HEK293 (cell line): ENCODE results near the gene FBXW11.
A peak's percentile ranks its signal among the peaks of the same experiment; 100 is the strongest.

Experiments used
- BCL11A ChIP-seq: fragments of 450-650 bp; formaldehyde crosslinking; IDR thresholded peaks from 2 replicates; pipeline ENCODE4 v1.5.1; 2016; ENCODE audit warnings: low read depth, missing biosample characterization, missing genetic modification characterization
- GLI2 ChIP-seq: fragments of 450-650 bp; formaldehyde crosslinking; IDR thresholded peaks from 2 replicates; pipeline ENCODE4; 2017; ENCODE audit warnings: missing biosample characterization, missing genetic modification characterization, low read depth, borderline replicate concordance
- GLI4 ChIP-seq: fragments of 450-650 bp; formaldehyde crosslinking; IDR thresholded peaks from 2 replicates; pipeline ENCODE4 v1.5.1; 2016; ENCODE audit warnings: missing biosample characterization, missing genetic modification characterization
- HIC1 ChIP-seq: fragments of 450-650 bp; formaldehyde crosslinking; IDR thresholded peaks from 2 replicates; pipeline ENCODE4 v1.5.1; 2016; ENCODE audit warnings: missing biosample characterization, missing genetic modification characterization
- SP7 ChIP-seq: fragments of 450-650 bp; formaldehyde crosslinking; IDR thresholded peaks from 2 replicates; pipeline ENCODE4 v1.5.1; 2016; ENCODE audit warnings: missing biosample characterization, missing genetic modification characterization
- ZBTB1 ChIP-seq: fragments of 450-650 bp; formaldehyde crosslinking; IDR thresholded peaks from 2 replicates; pipeline ENCODE4 v1.5.1; 2016; ENCODE audit warnings: missing biosample characterization, missing genetic modification characterization
- ZBTB49 ChIP-seq: fragments of 450-650 bp; formaldehyde crosslinking; IDR thresholded peaks from 2 replicates; pipeline ENCODE4 v1.5.1; 2016; ENCODE audit warnings: missing biosample characterization, missing genetic modification characterization, low read depth
- ZBTB7A ChIP-seq: fragments of 450-650 bp; formaldehyde crosslinking; IDR thresholded peaks from 2 replicates; pipeline ENCODE4 v1.5.1; 2016; ENCODE audit warnings: low read depth, missing biosample characterization, missing genetic modification characterization
- ZNF133 ChIP-seq: fragments of 450-650 bp; formaldehyde crosslinking; IDR thresholded peaks from 2 replicates; pipeline ENCODE4 v1.5.1; 2016; ENCODE audit warnings: missing biosample characterization, missing genetic modification characterization
- ZNF19 ChIP-seq: fragments of 450-650 bp; formaldehyde crosslinking; IDR thresholded peaks from 2 replicates; pipeline ENCODE4; 2016; ENCODE audit warnings: missing biosample characterization, missing genetic modification characterization, low read depth
- ZNF2 ChIP-seq: fragments of 450-650 bp; formaldehyde crosslinking; IDR thresholded peaks from 2 replicates; pipeline ENCODE4 v1.5.1; 2016; ENCODE audit warnings: missing biosample characterization, missing genetic modification characterization
- ZNF221 ChIP-seq: fragments of 450-650 bp; formaldehyde crosslinking; IDR thresholded peaks from 2 replicates; pipeline ENCODE4 v1.5.1; 2017; ENCODE audit warnings: missing biosample characterization, missing genetic modification characterization, borderline replicate concordance
- ZNF239 ChIP-seq: fragments of 450-650 bp; formaldehyde crosslinking; IDR thresholded peaks from 2 replicates; pipeline ENCODE4 v1.5.1; 2016; ENCODE audit warnings: missing biosample characterization, missing genetic modification characterization
- ZNF280C ChIP-seq: fragments of 450-650 bp; formaldehyde crosslinking; IDR thresholded peaks from 2 replicates; pipeline ENCODE4 v1.5.1; 2016; ENCODE audit warnings: missing biosample characterization, missing genetic modification characterization
- ZNF292 ChIP-seq: fragments of 450-650 bp; formaldehyde crosslinking; IDR thresholded peaks from 2 replicates; pipeline ENCODE4 v1.5.1; 2016; ENCODE audit warnings: low read depth, missing biosample characterization, missing genetic modification characterization, borderline replicate concordance
- ZNF335 ChIP-seq: fragments of 450-650 bp; formaldehyde crosslinking; conservative IDR thresholded peaks from 2 replicates; pipeline ENCODE4 v1.5.1; 2016; ENCODE audit warnings: missing biosample characterization, missing genetic modification characterization
- ZNF366 ChIP-seq: fragments of 450-650 bp; formaldehyde crosslinking; conservative IDR thresholded peaks from 2 replicates; pipeline ENCODE4 v1.5.1; 2016; ENCODE audit warnings: missing biosample characterization, missing genetic modification characterization
- ZNF37A ChIP-seq: fragments of 450-650 bp; IDR thresholded peaks from 2 replicates; pipeline ENCODE4 v1.5.1; 2018; ENCODE audit warnings: missing biosample characterization, missing genetic modification characterization
- ZNF391 ChIP-seq: fragments of 450-650 bp; formaldehyde crosslinking; IDR thresholded peaks from 2 replicates; pipeline ENCODE4 v1.5.1; 2016; ENCODE audit warnings: low read depth, missing biosample characterization, missing genetic modification characterization, borderline replicate concordance
- ZNF501 ChIP-seq: fragments of 450-650 bp; formaldehyde crosslinking; IDR thresholded peaks from 2 replicates; pipeline ENCODE4 v1.5.1; 2016; ENCODE audit warnings: missing biosample characterization, missing genetic modification characterization
- ZNF510 ChIP-seq: fragments of 450-650 bp; formaldehyde crosslinking; IDR thresholded peaks from 2 replicates; pipeline ENCODE4 v1.5.1; 2018; ENCODE audit warnings: mild to moderate bottlenecking, missing genetic modification characterization, missing biosample characterization; ENCODE audit not compliant: insufficient replicate concordance
- ZNF544 ChIP-seq: fragments of 450-650 bp; formaldehyde crosslinking; IDR thresholded peaks from 2 replicates; pipeline ENCODE4 v1.5.0; 2017; ENCODE audit warnings: missing biosample characterization, missing genetic modification characterization
- ZNF548 ChIP-seq: fragments of 450-650 bp; formaldehyde crosslinking; IDR thresholded peaks from 2 replicates; pipeline ENCODE4 v1.5.1; 2016; ENCODE audit warnings: missing biosample characterization, missing genetic modification characterization
- ZNF558 ChIP-seq: fragments of 450-650 bp; formaldehyde crosslinking; IDR thresholded peaks from 2 replicates; pipeline ENCODE4 v1.5.1; 2016; ENCODE audit warnings: missing biosample characterization, missing genetic modification characterization
- ZNF561 ChIP-seq: fragments of 450-650 bp; IDR thresholded peaks from 2 replicates; pipeline ENCODE4 v1.5.1; 2018; ENCODE audit warnings: missing biosample characterization, missing genetic modification characterization, borderline replicate concordance
- ZNF626 ChIP-seq: fragments of 450-650 bp; sonication (Bioruptor Pico); formaldehyde crosslinking; IDR thresholded peaks from 2 replicates; pipeline ENCODE4 v1.5.1; 2018; ENCODE audit warnings: missing biosample characterization, missing genetic modification characterization, inconsistent platforms
- ZNF658 ChIP-seq: fragments of 450-650 bp; formaldehyde crosslinking; IDR thresholded peaks from 2 replicates; pipeline ENCODE4; 2016; ENCODE audit warnings: missing biosample characterization, missing genetic modification characterization
- ZNF704 ChIP-seq: fragments of 450-650 bp; formaldehyde crosslinking; IDR thresholded peaks from 2 replicates; pipeline ENCODE4 v1.5.1; 2016; ENCODE audit warnings: missing biosample characterization, missing genetic modification characterization
- ZNF776 ChIP-seq: fragments of 450-650 bp; formaldehyde crosslinking; IDR thresholded peaks from 2 replicates; pipeline ENCODE4 v1.5.0; 2017; ENCODE audit warnings: missing biosample characterization, missing genetic modification characterization, borderline replicate concordance
- TF ChIP-seq, protein P1 (sequence below): fragments of 450-650 bp; formaldehyde crosslinking; IDR thresholded peaks from 2 replicates; pipeline ENCODE4; 2016; ENCODE audit warnings: missing biosample characterization, missing genetic modification characterization
- TF ChIP-seq, protein P2 (sequence below): fragments of 450-650 bp; formaldehyde crosslinking; IDR thresholded peaks from 2 replicates; pipeline ENCODE4 v1.5.1; 2016; ENCODE audit warnings: missing biosample characterization, missing genetic modification characterization

The FBXW11 gene

DNA sequence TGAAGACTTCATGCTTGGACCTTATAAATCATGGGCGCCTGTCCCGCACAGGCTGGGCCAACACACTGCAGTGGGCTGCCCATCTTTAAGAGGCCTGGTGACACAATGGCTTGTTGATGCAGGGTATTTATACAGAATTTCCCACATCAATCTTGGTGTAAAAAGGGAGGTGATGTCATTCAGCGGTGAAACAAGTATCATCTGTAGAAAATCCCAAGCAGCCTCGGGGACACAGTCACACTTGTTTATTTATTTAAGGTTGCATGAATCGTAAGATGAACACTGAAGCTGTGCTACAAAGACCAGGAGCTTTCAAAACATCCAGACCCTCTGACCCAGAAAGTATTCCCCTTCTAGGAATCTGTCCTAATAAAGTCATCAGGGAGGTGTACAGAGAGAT, 180.3 kb downstream of the FBXW11 start (continued):
- no peak for TF ChIP-seq ZNF704 (tag by site-specific recombination)
- TF ChIP-seq ZNF292 = no peak
- TF ChIP-seq ZNF558 (tag by site-specific recombination) = peak; percentile 82
- TF ChIP-seq ZBTB1 (tag by site-specific recombination) = no peak
- no peak for TF ChIP-seq ZNF391
- TF ChIP-seq ZNF501 (tag by site-specific recombination) = no peak
- no peak for TF ChIP-seq ZBTB7A (tag by site-specific recombination)
- TF ChIP-seq HIC1 = no peak
- TF ChIP-seq SP7 (tag by site-specific recombination) = peak; percentile 46; the same call in 1 of the 2 replicates
- peak; percentile 54; the same call in 1 of the 2 replicates for TF ChIP-seq ZNF366 (tag by site-specific recombination)
- TF ChIP-seq ZNF626 (tag by site-specific recombination) = no peak
- TF ChIP-seq ZNF561 (tag by site-specific recombination) = 0 out of 2 replicates have a peak, but pooled peaks have one; percentile 60
- no peak for TF ChIP-seq ZNF280C (tag by site-specific recombination)
- no peak for TF ChIP-seq ZNF658 (tag by site-specific recombination)
- TF ChIP-seq, protein P1, sequence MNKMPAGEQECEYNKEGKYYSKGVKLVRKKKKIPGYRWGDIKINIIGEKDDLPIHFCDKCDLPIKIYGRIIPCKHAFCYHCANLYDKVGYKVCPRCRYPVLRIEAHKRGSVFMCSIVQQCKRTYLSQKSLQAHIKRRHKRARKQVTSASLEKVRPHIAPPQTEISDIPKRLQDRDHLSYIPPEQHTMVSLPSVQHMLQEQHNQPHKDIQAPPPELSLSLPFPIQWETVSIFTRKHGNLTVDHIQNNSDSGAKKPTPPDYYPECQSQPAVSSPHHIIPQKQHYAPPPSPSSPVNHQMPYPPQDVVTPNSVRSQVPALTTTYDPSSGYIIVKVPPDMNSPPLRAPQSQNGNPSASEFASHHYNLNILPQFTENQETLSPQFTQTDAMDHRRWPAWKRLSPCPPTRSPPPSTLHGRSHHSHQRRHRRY (tag by site-specific recombination) = no peak
- TF ChIP-seq ZNF2 (tag by site-specific recombination) = no peak
- no peak for TF ChIP-seq ZNF510
- no peak for TF ChIP-seq ZNF221 (tag by site-specific recombination)
- no peak for TF ChIP-seq GLI4 (tag by site-specific recombination)
- TF ChIP-seq, protein P2, sequence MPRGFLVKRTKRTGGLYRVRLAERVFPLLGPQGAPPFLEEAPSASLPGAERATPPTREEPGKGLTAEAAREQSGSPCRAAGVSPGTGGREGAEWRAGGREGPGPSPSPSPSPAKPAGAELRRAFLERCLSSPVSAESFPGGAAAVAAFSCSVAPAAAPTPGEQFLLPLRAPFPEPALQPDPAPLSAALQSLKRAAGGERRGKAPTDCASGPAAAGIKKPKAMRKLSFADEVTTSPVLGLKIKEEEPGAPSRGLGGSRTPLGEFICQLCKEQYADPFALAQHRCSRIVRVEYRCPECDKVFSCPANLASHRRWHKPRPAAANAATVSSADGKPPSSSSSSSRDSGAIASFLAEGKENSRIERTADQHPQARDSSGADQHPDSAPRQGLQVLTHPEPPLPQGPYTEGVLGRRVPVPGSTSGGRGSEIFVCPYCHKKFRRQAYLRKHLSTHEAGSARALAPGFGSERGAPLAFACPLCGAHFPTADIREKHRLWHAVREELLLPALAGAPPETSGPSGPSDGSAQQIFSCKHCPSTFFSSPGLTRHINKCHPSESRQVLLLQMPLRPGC (tag by site-specific recombination) = peak; percentile 58; the same call in 1 of the 2 replicates
- no peak for TF ChIP-seq ZBTB49
- TF ChIP-seq ZNF37A (tag by site-specific recombination) = no peak
- no peak for TF ChIP-seq ZNF544 (tag by site-specific recombination)
- peak; percentile 62; the same call in 1 of the 2 replicates for TF ChIP-seq ZNF133 (tag by site-specific recombination)
- no peak for TF ChIP-seq GLI2 (tag by site-specific recombination)
- no peak for TF ChIP-seq ZNF239
- no peak for TF ChIP-seq ZNF19
- no peak for TF ChIP-seq ZNF776
- TF ChIP-seq ZNF335 (tag by site-specific recombination) = 0 out of 2 replicates have a peak, but pooled peaks have one; percentile 12
- TF ChIP-seq BCL11A (tag by site-specific recombination) = no peak
- no peak for TF ChIP-seq ZNF548 (tag by site-specific recombination)
